GM19025 (cell line): ENCODE measurements around the gene GINS3.

Experiments used
- ATAC-seq: cut with Tn5 transposase; IDR thresholded peaks from one replicate; pipeline ENCODE4 v1.9.1; 2021; ENCODE audit warnings: mild to moderate bottlenecking, low read depth, moderate library complexity; ENCODE audit not compliant: unreplicated experiment

The GINS3 gene

DNA sequence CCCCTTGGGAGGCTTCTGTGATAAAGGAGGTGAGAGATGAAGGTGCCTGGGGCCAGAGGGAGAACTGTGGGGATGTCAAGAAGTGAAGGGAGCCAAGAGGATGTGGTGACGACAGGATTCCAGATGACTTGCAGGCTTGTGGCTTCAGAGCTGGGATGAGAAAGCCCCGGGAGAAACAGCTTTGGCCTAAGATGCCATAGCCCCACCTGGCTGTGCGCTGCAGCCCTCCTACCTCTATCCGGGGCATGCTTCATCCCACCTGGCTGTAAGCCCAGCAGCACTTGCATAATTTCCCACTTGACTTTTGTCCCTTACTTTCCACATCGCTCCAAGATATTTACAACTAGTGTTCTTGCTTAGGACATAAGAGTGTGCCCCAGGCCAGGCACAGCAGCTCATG is 29.3 kb downstream of the GINS3 start:
- no peak for ATAC-seq

DNA sequence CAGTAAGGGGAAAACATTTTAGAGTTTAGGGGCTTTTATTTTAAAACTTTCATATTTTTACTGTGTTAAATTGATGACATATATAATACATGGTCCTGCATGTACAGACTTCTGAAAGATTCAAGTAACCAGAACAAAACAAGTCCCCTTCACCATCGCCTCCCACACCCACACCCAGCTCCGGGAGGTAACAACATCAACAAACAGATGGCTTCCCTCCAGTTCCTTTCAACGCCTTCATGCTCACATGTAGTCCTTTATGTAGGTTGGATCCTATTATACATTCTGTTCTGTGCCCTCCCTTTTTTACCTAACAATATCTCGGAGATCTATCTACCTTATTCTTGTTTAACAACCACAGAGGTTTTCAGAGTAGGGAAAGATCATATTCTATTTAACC is 30.5 kb downstream of the GINS3 start:
- ATAC-seq = no peak

DNA sequence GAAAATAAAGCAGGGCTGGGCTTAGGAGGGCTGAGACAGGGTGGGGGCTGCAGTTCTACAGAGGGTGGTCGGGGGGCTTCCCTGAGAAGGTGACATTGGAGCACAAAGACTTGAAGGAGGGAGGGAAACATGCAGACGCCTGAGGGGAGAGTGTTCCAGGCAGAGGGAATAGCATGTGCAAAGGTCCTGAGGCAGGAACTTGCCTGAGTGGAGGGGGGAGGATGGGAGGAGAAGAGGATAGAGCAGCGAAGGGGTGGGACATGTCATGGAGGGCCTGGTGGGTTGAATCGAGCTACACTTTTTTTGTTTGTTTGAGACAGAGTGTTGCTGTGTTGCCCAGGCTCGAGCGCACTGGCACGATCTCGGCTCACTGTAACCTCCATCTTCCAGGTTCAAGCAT is 33.0 kb downstream of the GINS3 start:
- ATAC-seq = no peak

DNA sequence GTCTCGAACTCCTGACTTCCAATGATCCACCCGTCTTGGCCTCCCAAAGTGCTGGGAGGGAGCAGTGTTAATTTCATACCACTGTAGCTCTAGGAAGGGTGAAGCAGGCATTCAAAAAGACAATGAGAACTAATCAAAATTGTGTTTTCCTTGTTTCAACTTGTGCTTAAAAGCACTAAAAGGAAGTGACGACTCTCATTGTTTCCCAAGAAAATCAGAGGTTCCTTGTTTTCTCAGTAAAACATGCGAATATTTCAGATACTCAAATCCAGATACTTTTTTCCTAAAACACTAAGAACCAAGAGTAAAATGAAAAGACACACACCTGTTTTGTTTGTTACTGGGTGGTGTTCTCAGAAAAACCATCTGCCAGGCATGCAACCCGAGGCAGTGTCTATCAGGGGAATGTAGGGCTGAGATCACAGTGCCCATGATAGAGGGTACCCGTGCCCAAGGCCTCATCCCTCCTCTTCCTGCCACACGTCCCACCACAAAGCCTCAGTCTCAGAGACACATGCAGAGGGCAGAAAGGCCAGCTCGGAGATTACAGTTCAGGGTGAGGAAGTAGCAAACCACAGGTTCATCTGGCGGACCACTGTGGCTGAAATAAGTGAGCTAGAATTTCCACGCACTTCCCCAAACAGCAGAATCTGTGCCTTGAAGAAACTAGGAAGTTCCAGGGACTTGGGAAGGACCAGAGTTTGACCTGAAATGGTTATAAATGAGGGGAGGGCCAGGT is 33.7 kb downstream of the GINS3 start:
- peak; percentile 87 for ATAC-seq

DNA sequence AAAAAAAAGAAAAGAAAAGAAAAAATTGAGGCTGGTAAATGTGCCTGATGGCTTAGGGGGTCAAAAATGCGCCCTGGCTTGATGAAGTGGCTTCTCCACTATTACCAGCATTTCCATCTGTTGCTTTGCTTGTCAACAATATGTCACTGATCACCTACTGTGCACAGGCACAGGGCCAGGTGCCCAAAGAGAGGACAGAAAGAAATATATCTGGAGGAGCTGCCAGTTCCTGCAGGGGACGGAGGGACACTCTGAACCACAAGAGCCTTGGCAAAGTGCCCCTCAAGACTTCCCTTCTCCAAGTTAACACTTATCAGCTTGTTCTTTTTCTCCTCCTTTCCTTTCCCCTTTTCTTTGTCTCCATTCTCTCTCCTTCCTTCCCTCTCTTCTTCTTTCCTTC is 34.7 kb downstream of the GINS3 start:
- ATAC-seq = no peak

DNA sequence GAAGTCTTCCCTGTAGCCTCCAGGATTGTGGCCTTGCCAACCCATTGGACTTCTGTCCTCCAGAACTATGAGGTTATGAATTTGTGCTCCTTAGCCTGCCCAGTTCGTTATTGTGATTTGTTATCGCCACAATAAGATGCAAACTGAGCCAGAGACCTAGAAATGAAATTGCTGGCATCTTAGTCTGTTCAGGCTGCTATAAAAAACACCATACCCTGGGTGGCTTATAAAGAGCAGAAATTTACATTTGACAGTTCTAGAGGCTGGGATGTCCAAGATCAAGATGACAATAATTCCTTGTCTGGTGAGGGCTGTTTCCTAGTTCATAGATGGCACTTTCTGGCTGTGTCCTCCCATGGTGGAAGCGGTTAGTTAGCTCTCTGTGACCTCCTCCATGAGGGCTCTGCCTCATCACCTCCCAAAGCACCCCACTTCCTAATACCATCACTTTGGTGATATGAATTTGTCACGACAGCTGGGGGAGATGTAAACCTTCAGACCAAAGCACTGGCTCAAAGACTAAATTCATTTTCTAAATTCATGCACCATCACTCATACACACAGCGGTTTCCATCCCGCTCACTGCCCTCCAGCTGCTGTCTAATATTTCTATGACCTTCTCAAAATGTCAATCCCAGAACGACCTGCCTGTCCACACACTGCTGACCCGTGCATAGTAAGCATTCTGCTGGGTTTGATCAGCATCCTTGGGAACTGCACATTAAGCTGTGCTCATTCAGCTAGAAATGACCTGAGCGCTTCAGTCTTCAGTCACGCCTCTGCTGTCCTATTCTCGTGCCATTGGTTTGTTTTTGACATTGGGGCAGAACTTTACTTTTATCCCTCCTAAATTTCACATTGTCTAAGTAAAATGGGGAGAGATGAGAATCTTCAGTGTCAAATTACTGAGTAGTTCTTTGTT is 36.6 kb downstream of the GINS3 start:
- no peak for ATAC-seq

DNA sequence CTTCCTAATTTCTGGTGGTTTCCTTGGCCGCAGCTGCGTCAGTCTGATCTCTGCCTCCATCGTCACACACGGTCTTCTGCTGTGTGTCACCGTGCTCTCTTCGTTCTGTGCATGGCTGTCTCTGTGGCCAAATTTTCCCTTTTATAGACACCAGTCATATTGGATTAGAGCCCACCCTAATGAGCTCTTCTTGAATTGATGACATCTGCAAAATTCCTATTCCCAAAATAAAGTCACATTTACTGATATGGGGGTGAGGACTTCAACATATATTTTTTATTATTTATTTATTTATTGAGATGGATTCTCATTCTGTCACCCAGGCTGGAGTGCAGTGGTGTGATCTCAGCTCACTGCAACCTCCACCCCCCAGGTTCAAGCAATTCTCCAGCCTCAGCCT is 38.4 kb downstream of the GINS3 start:
- no peak for ATAC-seq

DNA sequence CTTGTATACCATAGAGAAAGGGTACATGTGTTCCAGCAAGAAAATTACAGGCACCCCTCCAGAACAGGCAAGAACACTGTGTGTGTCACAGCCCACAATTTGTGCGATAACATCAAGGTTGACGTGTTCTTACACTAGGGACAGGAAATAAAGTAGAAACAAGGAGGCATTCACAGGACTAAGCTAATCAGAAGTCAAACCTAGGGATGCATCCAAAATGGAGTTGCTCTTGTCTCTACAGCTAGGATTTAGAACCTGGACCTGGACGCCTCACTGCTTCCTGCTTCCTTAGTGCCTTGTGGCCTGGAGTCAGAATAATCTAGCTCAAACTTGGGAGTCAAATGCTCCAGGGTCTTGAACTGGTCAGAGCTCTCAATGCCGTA is 41.3 kb downstream of the GINS3 start:
- no peak for ATAC-seq

DNA sequence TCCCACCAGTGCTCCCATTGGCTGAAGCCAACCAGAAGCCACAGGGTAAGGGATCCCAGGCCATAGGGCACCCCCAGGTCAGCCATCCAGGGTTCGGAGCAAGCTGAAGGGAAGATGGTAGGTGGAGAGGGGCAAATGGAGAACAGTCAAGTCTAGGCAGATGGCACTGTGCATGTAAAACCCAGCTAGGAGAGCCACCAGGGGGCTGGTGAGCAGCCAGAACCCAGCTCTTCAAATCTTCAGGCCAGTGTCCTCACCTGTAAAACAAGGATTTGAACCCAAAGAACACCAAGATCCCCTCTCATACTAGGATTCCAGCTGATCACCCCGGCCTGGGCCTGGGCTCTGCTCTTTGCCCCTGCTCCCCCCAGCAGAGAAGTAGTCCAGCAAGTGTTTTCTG is 43.5 kb downstream of the GINS3 start:
- ATAC-seq = no peak

DNA sequence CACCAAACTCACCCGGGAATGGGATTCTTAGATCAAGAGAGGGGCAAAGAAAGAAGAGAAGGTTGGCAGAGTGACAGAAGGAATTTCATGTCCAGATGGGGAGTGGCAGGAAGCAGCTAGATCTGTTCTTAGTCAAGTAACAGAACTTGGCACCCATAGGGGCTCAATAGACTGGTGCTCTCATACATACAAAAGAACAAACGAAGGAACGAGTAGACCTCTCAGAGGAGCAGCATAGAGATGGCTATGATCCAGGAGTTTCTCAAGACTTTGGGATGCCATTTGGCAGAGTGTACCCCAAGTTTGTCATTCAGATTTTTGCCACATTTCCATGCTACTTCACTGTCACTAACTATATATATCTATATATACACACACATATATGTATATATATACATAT is 47.9 kb downstream of the GINS3 start:
- ATAC-seq = no peak

DNA sequence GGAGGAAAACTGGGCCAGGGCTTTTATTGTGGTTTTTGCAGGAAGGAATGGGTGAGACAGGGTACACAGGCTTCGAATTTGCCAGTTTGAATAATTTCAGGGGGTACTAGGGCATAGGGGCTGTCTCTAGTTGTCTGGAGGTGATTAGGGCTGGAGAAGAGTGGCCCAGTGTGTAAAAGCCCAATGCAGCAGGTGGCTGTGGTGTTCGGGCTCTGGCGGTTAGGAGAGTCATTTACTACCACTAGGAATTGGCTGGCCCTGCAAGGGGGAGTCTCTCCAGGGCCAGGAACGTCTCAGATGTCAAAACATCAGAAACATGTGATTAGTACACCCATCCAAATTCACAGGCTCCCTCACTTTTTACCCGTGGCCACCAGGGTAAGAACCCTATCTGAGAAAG is 50.3 kb downstream of the GINS3 start:
- ATAC-seq = no peak

DNA sequence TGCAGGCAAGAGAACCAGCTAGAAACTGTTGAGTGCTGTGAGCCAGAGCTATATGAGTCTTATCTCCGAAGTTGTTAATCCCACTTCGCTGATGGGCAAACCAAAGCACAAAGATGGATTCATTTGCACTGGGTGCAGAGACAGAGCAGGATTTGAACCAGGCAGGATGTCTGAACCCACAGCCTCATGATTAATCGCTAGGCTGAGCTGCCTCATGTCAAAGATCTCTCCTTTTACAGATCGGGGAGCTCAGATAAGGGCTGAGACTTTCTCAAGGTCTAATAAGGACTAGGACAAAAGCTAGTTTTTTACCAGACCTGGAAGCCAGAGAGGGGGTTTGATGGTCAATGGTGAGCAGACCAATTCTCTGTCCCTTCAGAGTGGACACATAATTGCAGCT is 51.5 kb downstream of the GINS3 start:
- ATAC-seq = no peak

DNA sequence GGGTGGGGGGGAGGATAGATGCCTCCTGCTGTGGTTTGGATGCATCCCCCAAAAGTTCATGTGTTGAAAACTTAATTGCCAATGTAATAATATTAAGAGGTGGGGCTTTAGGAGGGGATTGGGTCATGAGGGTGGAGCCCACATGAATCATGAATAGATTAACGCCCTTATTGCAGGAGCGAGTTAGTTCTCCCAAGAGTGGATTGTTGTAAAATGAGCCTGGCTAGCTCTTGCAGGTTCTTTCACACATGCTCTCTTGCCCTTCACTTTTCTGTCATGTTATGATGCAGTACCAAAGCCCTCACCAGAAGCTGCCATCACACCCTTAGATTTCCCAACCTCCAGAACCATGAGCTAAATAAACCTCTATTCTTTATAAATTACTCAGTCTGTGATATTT is 52.0 kb downstream of the GINS3 start:
- no peak for ATAC-seq

DNA sequence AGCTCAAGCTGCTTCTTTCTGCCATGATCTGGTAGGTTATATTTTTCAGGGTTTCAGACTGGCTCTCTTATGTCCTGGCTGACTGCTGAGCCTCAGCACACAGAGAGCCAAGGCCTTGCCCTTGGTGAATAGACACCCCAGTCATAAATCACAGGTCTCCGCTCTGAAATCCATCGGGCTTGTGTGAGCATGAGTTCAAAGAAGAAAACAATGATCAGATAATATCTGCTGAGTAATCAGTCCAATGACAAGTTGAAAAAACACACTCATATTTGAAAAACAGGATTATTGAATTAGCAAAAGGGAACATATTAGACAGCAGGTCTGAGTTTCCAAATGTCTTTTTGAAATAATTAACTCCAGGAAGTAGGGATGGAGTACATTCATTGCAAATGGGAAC is 56.6 kb downstream of the GINS3 start:
- no peak for ATAC-seq

DNA sequence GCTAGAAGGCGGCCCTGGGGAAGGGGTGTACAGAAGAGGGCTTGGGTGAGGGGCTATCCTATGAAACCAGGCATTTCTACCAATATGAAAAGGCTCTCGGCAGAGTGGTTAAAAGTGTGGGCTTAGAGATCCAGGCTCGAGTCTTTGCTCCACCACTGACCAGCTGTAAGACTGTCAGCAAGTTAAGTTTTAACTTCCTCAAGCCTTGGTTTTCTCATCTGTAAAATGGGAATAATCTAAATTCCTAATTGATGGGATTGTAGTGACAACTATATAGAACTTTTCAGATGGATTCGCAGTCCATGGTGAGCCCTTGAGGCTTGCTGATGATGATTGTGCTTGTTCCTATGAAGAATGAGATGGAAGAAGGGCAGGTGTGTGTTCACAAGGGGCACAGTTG is 57.0 kb downstream of the GINS3 start:
- ATAC-seq = no peak

DNA sequence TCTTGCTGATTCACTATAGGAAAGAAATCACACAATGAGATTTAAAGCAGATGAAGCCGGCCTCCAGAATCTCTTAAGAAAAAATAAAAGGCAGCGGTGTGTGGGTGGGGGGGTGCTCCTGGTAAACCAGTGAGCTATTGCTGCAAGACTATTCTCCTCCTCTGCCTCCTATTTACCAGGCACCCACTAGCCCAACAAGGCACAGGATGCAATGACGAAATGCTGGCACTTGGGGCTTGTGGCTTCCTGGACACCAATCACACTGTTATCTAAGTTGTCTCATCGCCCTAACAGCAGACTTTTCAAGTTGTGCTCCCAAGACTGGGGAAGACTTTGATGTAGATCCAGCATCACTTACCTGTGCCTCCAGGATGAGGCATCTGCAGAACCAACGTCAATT is 57.5 kb downstream of the GINS3 start:
- no peak for ATAC-seq

DNA sequence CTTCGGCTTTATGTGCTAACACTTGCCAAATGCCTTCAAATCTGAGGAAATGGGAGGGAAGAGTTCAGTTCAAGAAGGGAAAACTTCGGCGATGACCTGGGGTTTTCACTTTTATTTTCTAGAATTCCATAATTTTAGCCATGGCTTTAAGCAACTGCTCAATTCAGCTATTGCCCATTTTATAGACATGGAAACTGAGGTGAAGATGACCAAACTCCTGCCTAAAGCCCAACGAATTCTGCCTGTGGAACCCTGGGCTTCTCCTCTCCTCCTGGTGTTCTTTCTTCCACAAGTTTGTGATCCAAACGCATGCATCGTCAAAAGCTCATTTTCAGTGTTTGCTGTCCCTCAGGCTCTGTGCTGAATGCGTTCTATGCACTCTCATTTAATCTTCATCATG is 58.3 kb downstream of the GINS3 start:
- ATAC-seq = no peak

DNA sequence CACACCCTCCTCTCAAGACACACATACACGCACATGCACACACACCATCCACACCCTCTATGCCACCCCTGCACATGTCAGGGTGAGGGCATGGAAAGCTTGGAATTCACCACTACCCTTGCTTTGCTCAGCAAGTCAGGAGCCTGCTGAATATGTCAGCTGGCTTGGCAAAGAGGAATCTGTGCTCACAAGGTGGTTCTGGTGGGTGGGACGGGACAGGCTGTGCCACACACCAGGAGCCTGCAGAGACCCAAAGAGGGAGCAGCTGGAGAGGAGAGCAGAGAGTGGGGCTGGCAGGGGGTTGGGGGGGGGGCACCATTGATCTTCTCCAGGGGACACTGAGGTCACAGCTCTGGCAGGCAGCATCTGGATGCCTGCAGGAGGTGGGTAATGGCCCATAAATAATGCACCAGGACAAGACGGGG is 59.0 kb downstream of the GINS3 start:
- ATAC-seq = no peak

DNA sequence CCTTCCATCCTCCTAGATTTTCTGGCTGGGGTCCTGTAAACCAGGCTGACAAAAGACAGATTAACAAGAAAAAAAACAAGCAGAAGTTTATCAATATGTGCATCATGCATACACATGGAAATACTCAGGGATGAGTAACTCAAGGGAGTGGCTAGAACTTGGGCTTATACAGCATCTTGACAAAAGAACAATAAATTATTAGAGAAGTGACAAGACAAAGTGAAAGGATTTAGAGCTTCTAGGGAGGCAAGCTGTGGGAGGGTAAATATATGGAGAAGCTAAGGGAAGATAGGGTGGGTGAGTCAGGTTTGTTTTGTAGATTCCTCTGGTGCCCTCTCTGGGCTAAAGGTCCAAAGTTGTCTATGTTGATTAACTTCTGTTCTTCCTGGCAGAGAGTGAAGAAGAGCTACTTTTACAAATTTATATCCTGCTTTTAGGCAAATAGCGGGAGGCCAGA is 59.7 kb downstream of the GINS3 start:
- no peak for ATAC-seq

DNA sequence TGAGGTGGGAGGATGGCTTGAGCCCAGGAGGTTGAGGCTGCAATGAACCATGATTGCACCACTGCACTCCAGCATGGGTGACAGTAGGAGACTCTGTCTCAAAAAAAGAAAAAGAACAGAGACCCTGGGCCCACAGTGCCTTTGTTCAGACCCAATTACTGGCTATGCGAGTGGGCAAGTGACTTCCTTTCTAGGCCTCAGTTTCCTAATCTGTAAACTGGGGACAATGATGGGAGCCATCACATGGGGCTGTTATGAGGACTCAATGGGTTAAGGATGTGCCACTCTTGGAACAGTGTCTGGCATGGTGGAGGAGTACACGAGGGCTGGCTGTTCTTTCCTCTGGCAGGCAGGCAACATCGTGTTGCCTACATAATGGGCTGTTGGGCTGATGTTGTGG is 60.4 kb downstream of the GINS3 start:
- no peak for ATAC-seq

DNA sequence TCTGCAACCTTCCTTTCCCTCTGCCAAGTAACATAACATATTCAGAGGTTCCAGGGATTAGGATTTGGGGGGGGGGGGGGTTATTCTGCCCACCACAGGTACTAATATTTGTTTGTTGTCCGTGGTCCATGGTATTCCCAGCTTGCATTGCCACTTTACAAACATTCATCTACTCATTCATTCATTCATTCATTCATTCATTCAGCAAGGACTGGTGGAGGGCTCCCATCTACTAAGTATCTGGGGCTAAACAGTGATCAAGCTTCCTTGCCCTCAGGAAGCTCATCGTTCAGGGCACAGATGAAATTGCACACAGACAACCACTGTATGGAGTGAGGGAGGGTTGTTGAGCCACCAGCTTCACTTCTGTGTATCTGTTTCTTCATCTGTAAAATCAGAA is 61.9 kb downstream of the GINS3 start:
- no peak for ATAC-seq

DNA sequence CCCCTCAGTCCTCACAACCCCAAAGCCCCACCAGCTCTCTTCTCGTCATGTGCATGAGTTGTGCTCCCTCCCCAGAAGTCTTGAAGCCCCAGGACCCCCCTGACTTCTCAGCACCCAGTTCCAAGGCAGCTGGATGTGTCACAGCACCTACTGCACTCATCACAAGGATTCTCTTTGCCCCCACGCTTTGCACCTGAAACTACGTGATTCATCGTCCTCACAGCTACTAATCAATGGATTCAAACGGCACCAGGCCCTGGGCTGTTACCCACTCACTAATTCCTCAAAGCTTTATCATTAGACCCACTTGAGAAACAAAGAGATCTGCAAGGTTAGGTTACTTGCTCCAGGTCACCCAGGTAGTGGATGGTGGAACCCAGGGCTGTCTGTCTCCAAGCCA is 62.6 kb downstream of the GINS3 start:
- no peak for ATAC-seq
